Body of pancreas (tissue), 4 donors: ENCODE data around the gene KRT84.

Experiments
- CTCF ChIP-seq, 7 experiments: fragments of 450-650 bp in 4 of 7; fragments of 200-600 bp in 3 of 7; sonication (generic) in 3 of 7; IDR thresholded peaks; one replicate each; pipeline ENCODE4 v1.5.1; 2016 to 2019; ENCODE audit warnings: antibody characterized with exemption in 7 of 7
- POLR2A ChIP-seq, 3 donors: fragments of 450-650 bp; IDR thresholded peaks; one replicate each; pipeline ENCODE4 v1.6.1; 2016; ENCODE audit warnings: antibody characterized with exemption in 3 of 3, mild to moderate bottlenecking in 2 of 3

- peak in 4 of 7 experiments; percentile 25 to 37 (median 28) for TF ChIP-seq CTCF (IDR thresholded peaks at IDR 0.05)
- TF ChIP-seq POLR2A (IDR thresholded peaks at IDR 0.05) = no peak
Measured at GRCh38 chr12:52390739-52391617, 5.5 kb upstream of the KRT84 start.
